Stomach (tissue), 9 donors: ENCODE results near the gene MTMR3. TPM values are rescaled to one million over a fixed set of nuclear protein-coding genes. Genes with fewer than 3 reads are reported as not detected.

Experiments used
- DNase-seq, 2 donors: peaks; one replicate each; pipeline versions ENCODE4 v3.0.0 to v3.0.0-alpha.2; 2013 to 2019
- H3K27ac ChIP-seq, 5 donors: fragments of 200-600 bp in 4 of 5; sonication (generic) in 4 of 5; one replicate each; pipeline ENCODE4 v1.5.1; 2013 to 2019; ENCODE audit warnings: mild to moderate bottlenecking in 1 of 5, moderate library complexity in 1 of 5
- H3K27me3 ChIP-seq, 3 donors: fragments of 200-600 bp; sonication (generic); one replicate each; pipeline ENCODE4 v1.5.1; 2017 to 2019; ENCODE audit warnings: mixed run types in 1 of 3
- H3K36me3 ChIP-seq, 4 donors: fragments of 200-600 bp; sonication (generic); 1 replicate in 3 of 4; 2 replicates in 1 of 4; pipeline ENCODE4 v1.5.1; 2016 to 2019
- H3K4me1 ChIP-seq, 4 donors: fragments of 200-600 bp; sonication (generic); one replicate each; pipeline ENCODE4 v1.5.1; 2016 to 2019
- H3K4me3 ChIP-seq, 4 donors: fragments of 200-600 bp; sonication (generic) in 3 of 4; one replicate each; pipeline ENCODE4 v1.5.1; 2016 to 2019; ENCODE audit warnings: mild to moderate bottlenecking in 1 of 4
- H3K9me3 ChIP-seq, 4 donors: fragments of 200-600 bp; sonication (generic); one replicate each; pipeline ENCODE4 v1.5.1; 2016 to 2019
- CTCF ChIP-seq, 7 experiments: fragments of 450-650 bp in 4 of 7; fragments of 200-600 bp in 3 of 7; sonication (generic) in 3 of 7; IDR thresholded peaks; one replicate each; pipeline ENCODE4 v1.5.1; 2016 to 2019; ENCODE audit warnings: antibody characterized with exemption in 7 of 7, control low read depth in 2 of 7, mild to moderate bottlenecking in 1 of 7
- EP300 ChIP-seq: sonication (generic); formaldehyde crosslinking; IDR thresholded peaks from one replicate; pipeline ENCODE4 v1.6.1; 2017; ENCODE audit warnings: antibody characterized with exemption
- POLR2A ChIP-seq, 4 donors: fragments of 450-650 bp; IDR thresholded peaks; one replicate each; pipeline ENCODE4 v1.6.1; 2016; ENCODE audit warnings: antibody characterized with exemption in 4 of 4, control low read depth in 2 of 4, mild to moderate bottlenecking in 1 of 4, moderate library complexity in 1 of 4
- POLR2AphosphoS5 ChIP-seq, 3 donors: sonication (generic); formaldehyde crosslinking; IDR thresholded peaks; one replicate each; pipeline ENCODE4 v1.6.1; 2016; ENCODE audit warnings: antibody characterized with exemption in 3 of 3
- WGBS, 5 donors: extraction: QIAGEN DNeasy Blood & Tissue Kit in 3 of 5; methylation state at CpG; one replicate each; pipeline versions ENCODE4 v1.1.5 to v1.1.7; 2013 to 2018; 5-methylcytosine and 5-hydroxymethylcytosine counted together
- intact Hi-C: fragments of 100-400 bp; cut with DNase I; formaldehyde crosslinking; loops from one replicate; pipeline ENCODE4 v1.15.1; 2023; ENCODE audit warnings: low total_unique reads
- polyA plus RNA-seq, 3 donors: library from polyadenylated mRNA; stranded (reverse); fragments of 200-250 nt; gene quantifications; one replicate each; pipeline ENCODE4 v1.2.3, GENCODE V29; 2013
- total RNA-seq, 5 donors: library from RNA; depleted of rRNA; stranded (reverse); fragments of >200 nt; gene quantifications; one replicate each; pipeline versions ENCODE4 v1.1.0 to v1.2.3, GENCODE V29; 2014 to 2016
- donor health status: healthy with polysubstance abuse.
- donor health status: Bipolar disorder and iron deficiency.
- donor health status: healthy.

The MTMR3 gene
- total and polyA plus RNA-seq, 8 donors = 7.3 to 120 (median 49.8) TPM

- peaks cover 3 to 58% (median 38%) of the 10 kb centered on the region in 4 donors for H3K4me1 ChIP-seq
- no peaks in the 10 kb centered on the region for H3K9me3 ChIP-seq
- H3K36me3 ChIP-seq = no peaks in the 10 kb centered on the region
- no peaks in the 10 kb centered on the region for H3K27me3 ChIP-seq
- 63 to 77% (median 71%) methylated on average over 1 of the region's 1 CpG for WGBS, 5 donors
- intact Hi-C loops = no loop called here
- TF ChIP-seq POLR2AphosphoS5 (IDR thresholded peaks at IDR 0.05) = no peak
- TF ChIP-seq EP300 = no peak
- no peak for TF ChIP-seq POLR2A (IDR thresholded peaks at IDR 0.05)
- no peak for TF ChIP-seq CTCF (IDR thresholded peaks at IDR 0.05)
- H3K4me3 ChIP-seq = no peak overlapping the region
- DNase-seq = no peak
- H3K27ac ChIP-seq = no peak overlapping the region
Measured at GRCh38 chr22:29892315-29893156, 9.6 kb downstream of the MTMR3 start.

GRCh38 chr22:29901354-29901753, 18.4 kb downstream of the MTMR3 start:
- intact Hi-C loops = no loop called here
- H3K4me3 ChIP-seq = no peak overlapping the region

GRCh38 chr22:29903371-29903770, 20.4 kb downstream of the MTMR3 start:
- intact Hi-C loops = no loop called here
- peaks cover 20 to 95% (median 54%) of the 10 kb centered on the region in 4 donors for H3K4me1 ChIP-seq
- no peaks in the 10 kb centered on the region for H3K9me3 ChIP-seq
- H3K36me3 ChIP-seq = no peaks in the 10 kb centered on the region
- DNase-seq = no peak
- H3K4me3 ChIP-seq = no peak overlapping the region
- WGBS, 5 donors = 90 to 97% (median 97%) methylated on average over 5 of the region's 5 CpGs
- no peak overlapping the region for H3K27ac ChIP-seq
- no peaks in the 10 kb centered on the region for H3K27me3 ChIP-seq
- TF ChIP-seq CTCF (IDR thresholded peaks at IDR 0.05) = no peak
- TF ChIP-seq EP300 = no peak
- no peak for TF ChIP-seq POLR2AphosphoS5 (IDR thresholded peaks at IDR 0.05)
- no peak for TF ChIP-seq POLR2A (IDR thresholded peaks at IDR 0.05)

More at GRCh38 chr22:29901354-29901753, 18.4 kb downstream of the MTMR3 start:
- no peaks in the 10 kb centered on the region for H3K9me3 ChIP-seq
- H3K36me3 ChIP-seq = no peaks in the 10 kb centered on the region
- no peak overlapping the region for H3K27ac ChIP-seq
- H3K4me1 ChIP-seq = peaks cover 4 to 79% (median 36%) of the 10 kb centered on the region in 4 donors
- TF ChIP-seq POLR2A (IDR thresholded peaks at IDR 0.05) = no peak
- TF ChIP-seq POLR2AphosphoS5 (IDR thresholded peaks at IDR 0.05) = no peak
- no peak for TF ChIP-seq EP300
- no peak for TF ChIP-seq CTCF (IDR thresholded peaks at IDR 0.05)
- no peak for DNase-seq
- 91 to 100% (median 95%) methylated on average over 1 of the region's 1 CpG for WGBS, 5 donors
- no peaks in the 10 kb centered on the region for H3K27me3 ChIP-seq

GRCh38 chr22:29904020-29904419, 21.0 kb downstream of the MTMR3 start:
- Histone ChIP-seq H3K4me3 (no peak overlapping the region), H3K27ac (no peak overlapping the region), H3K27me3 (no peaks in the 10 kb centered on the region), H3K36me3 (no peaks in the 10 kb centered on the region), H3K4me1 (peaks cover 22 to 95% (median 56%) of the 10 kb centered on the region in 4 donors), H3K9me3 (no peaks in the 10 kb centered on the region)
- no peak for DNase-seq
- 48 to 61% (median 54%) methylated on average over 3 of the region's 3 CpGs for WGBS, 5 donors
- no peak for TF ChIP-seq POLR2A (IDR thresholded peaks at IDR 0.05)
- no peak for TF ChIP-seq POLR2AphosphoS5 (IDR thresholded peaks at IDR 0.05)
- TF ChIP-seq CTCF (IDR thresholded peaks at IDR 0.05) = no peak
- TF ChIP-seq EP300 = no peak
- intact Hi-C loops = no loop called here
